COR-L47 (cell line): ENCODE results near the gene TIE1.

Experiments used
- DNase-seq: peaks from one replicate; lab custom pipeline; 2025; lab: John Stamatoyannopoulos, UW

The TIE1 gene

GRCh38 chr1:43274125-43274803 lies 26.5 kb upstream of the TIE1 start:
- DNase-seq = peak; percentile 19

GRCh38 chr1:43274804-43275180 lies 26.0 kb upstream of the TIE1 start:
- DNase-seq = no peak

- DNase-seq = no peak
Observed at GRCh38 chr1:43275826-43276620, 24.8 kb upstream of the TIE1 start.

- DNase-seq = no peak
Observed at GRCh38 chr1:43276673-43277072, 24.1 kb upstream of the TIE1 start.

GRCh38 chr1:43277116-43277876 lies 23.5 kb upstream of the TIE1 start:
- no peak for DNase-seq

DNA sequence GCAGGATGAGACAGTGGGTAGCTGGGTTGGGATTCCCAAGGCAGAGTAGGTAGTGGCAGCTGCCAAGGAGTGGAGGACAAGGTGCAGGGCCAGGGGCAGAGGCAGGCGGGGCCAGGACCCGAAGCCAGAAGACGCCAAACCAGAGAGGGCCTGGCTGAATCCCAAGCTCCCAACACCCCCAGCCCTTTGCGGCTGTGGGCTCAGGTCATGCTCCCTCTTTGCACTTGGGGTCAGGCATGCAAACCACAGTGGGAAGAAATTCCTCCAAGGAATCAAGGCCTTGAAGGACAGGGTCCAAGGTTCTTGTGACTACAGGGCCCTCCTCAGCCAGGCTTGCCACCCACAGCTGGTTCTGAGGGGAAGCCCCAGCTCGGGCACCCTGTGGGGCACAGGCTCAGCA lies 21.6 kb upstream of the TIE1 start:
- no peak for DNase-seq

DNA sequence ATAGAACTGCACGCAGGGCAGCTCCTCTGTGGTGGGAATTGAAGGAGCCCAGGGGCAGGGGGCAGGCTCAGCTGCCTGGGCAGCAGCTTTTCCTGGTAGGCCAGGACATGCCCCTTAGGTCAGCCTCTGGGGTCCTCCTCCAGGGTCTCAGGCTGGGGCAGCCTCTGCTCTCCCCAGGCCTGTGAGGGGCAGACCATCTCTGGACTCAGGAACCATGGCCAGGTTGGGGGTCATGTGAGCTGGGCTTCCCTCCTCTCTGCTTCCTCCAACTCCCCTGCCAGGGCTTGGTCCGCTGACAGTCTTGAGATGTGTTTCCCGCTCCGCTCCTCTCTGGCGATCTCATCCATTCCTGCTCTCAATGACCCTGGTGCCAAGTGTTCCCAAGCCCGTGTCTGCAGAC lies 21.1 kb upstream of the TIE1 start:
- DNase-seq = no peak

DNA sequence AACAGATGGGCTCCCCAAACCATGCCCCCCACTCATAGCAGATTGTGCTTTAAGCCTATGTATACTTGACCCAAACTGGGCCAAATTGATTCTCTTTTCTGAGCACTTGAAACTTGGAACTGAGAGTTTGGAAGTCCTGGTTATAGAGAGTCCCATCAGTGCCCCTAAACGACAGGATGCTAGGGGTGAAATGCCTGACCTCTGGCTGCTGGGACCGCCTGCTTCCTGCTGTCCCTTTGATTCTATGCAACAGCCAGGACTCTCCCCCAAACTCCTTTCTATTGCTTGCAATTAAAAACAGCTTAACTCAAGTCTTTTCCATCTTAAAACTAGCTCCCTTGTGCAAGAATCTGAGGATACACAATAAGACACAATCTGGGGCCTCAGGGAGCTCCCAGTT lies 20.1 kb upstream of the TIE1 start:
- no peak for DNase-seq

- no peak for DNase-seq
Observed at GRCh38 chr1:43282220-43283195, 18.3 kb upstream of the TIE1 start.

GRCh38 chr1:43284065-43284464 lies 16.7 kb upstream of the TIE1 start:
- DNase-seq = no peak

- DNase-seq = no peak
Observed at GRCh38 chr1:43284546-43285110, 16.2 kb upstream of the TIE1 start.

DNA sequence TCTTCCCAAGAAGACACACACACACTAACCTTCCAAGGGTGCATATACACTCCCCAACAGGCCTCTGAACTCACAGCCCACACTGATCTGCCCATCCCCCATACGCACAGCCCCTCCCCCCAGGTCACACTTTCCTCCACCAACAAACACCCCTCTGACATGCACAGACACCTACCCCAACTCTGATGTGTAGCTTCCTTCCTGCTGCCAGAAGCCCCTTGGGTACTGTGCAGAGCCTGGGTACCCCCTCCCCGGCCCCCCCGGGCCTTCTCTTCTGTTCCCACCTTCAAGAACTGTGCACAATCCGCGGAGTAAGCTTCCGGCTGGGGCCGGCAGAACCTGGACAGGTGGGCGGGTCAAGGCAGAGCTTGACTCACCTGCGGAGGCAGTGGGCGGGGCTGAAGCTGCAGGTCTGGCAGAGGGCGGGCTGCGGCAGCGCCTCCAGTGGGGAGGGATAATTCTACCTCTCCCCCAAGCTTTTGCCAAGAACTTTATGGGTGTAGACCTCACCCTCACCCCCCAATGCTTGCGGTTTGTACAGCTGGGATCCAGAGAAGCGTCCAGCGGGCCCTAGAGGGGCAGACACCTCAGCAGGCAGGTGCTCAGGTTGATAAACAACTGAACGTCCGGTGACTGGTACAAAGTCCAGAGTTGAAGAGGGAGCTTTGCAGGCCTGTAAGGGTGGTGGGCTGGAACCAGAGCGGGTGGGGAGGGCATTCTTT lies 15.4 kb upstream of the TIE1 start, which contains the start of gene C1orf210:
C1orf210 (minus strand) TSS at position 313 of the 722 bp plus-strand sequence. CDS start 2,311 bp downstream, outside the sequence.
- DNase-seq = peak; percentile 88

DNA sequence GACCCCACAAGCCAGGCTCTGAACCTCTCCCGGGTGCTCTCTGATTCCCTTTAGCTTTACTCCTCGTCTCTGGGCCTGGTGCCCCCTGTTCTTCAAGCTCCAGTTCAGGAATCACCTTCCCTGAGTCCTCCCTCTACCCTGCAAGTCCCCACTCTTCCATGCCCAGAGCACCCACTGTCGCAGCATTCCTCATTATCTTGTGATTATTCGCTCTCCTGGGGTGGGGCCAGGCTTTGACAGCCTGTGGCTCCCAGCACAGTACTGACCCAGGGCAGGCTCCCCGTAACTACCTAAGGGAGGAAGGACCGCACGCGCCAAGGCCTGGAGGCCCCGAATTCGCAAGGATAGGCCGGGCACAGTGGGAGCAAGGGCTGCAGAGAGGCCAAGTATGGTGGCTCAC lies 14.7 kb upstream of the TIE1 start:
- DNase-seq = no peak

DNA sequence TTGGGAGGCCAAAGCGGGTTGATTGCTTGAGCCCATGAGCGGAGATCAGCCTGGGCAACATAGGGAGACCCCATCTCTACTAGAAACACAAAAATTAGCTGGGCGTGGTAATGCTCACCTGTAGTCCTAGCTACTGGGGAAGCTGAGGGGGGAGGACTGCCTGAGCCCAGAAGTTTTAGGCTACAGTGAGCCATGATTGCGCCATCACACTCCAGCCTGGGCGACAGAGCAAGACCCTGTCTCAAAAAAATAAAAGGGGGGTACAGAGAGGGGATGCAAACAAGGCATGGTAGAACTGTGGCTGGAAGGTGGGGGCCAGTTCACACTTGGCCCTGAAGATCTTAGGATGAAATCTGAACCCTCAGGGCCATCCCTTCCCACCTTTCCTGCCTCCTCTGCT lies 14.2 kb upstream of the TIE1 start:
- no peak for DNase-seq

DNA sequence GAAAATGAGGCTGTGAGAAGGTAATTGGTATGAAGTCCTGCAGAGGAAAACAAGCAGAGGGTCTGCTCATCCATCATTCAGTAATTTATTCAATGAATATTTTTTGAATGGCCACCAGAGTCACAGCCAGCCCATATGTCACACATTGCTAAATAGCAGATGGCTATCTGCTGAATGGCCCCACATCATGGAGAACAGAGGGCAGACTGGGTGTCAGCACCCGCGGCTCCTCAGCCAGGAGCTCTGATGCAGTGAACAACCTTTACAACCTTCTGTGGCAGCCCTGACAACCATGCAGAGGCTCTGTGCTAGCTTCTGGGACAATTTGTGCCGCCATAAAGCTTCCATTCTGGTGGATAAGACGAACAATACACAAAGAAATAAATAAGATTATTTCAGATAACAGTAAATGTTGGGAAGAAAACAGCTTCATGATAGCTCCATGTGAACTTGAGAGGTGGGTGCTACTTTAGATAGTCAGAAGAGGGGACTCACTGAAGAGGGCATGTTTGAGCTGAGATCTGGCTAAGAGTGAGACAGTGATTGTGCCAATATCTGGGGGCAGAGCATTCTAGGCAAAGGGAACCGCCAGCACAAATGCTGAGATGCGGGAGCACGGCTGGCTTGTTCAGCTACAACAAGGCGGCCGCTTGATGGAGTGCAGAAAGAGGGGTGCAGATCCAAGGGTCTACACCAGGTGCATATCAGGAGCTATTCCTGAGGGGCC lies 12.6 kb upstream of the TIE1 start:
- DNase-seq = no peak

DNA sequence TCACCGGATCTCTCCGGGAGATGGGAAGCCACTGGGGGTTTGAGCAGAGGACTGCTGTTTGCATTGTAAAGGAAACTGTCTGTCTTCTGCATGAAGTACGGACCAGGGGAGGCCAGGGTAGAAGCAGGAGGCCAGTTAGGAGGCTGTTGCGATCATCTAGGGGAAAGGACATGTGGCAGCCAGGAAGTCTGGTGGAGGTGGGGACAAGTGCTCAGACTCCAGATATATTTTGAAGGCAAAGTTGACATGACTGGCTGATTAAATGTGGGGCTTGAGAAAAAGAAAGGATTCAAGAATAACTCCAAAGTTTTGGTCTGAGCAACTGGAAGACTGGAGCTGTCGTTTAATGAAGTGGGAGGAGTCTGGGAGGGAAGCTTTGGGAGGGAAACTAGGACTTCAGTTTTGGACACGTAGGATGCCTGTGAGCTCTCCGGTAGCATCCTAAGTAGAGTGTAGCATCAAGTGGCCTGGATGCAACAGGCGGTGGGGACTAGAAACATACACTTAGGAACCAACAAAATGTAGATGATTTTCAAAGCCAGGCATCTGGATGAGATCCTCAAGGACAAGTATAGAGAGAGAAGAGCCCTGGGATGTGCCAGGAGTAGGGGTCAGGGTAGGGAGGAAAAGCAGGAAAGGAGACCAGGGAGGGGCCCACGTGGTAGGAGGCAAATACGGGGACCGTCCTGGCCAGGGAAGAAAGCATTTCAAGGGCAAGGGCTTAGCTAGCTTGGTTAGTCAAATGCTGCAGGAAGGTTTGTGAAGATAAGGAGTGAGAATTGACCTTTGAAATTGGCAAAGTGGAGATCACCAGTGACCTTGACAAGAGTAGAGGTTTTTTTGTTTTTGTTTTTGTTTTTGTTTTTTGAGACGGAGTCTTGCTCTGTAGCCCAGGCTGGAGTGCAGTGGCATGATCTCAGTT lies 11.7 kb upstream of the TIE1 start:
- no peak for DNase-seq

- no peak for DNase-seq
Observed at GRCh38 chr1:43292216-43292615, 8.6 kb upstream of the TIE1 start.

GRCh38 chr1:43292679-43293078 lies 8.1 kb upstream of the TIE1 start:
- no peak for DNase-seq

- no peak for DNase-seq
Observed at GRCh38 chr1:43293176-43293575, 7.6 kb upstream of the TIE1 start.
